NCI-H526 treated with DMSO at 0.1 percent for 48 hours (cell line): ENCODE results near the gene BARHL1.
A peak's percentile ranks its signal among the peaks of the same experiment; 100 is the strongest.

ENCODE experiments used
- DNase-seq: peaks from one replicate; lab custom pipeline; 2025; lab: John Stamatoyannopoulos, UW

BARHL1 gene

DNA sequence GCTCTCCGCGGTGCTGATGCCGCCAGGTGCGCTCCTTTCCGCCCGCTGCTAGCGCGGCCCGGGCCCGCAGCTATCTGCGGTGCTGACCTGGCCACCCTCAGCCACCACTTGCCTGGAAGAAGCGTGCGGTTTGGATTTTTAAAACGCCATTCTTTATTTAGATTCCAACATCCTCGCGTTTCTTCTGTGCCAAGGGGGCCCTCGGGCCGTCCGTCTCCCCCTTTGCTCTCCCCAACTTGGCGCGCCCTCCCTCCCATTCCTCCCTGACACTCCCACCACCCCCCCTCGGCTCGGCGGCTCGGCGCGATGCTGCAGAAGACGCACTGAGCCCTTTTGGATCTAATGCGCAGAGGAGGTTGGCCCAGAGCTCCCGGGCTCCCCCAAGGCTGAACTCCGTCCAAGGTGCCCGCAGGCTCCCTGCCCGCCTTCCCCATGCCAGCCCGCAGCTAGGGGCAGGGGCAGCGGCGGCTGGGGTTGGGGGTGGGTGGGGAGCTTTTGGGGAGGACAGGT lies at the start of gene BARHL1:
TSS of gene BARHL1 (plus strand) at position 331 of the 510 bp plus-strand sequence. CDS start 192 bp downstream, outside the sequence.
- no peak for DNase-seq

DNA sequence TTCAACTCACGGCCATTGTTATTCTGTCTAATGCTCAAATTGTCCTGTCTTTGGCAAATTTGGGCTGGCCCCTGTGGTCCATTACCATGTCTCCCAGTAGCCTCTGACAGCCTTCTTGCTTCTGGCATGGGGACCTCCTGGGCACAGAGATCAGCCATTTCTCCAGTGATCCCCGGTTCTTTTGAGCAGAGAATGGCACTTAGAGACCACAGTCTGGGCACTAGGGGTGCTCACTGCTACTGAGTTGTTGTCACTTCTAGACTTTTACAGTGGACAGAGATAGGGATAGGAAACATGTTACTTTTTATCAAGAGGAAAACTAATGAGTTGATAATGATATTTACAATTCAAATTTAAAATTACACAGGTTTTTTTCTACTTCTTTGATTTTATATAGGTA lies 47.6 kb upstream of the BARHL1 start:
- no peak for DNase-seq

DNA sequence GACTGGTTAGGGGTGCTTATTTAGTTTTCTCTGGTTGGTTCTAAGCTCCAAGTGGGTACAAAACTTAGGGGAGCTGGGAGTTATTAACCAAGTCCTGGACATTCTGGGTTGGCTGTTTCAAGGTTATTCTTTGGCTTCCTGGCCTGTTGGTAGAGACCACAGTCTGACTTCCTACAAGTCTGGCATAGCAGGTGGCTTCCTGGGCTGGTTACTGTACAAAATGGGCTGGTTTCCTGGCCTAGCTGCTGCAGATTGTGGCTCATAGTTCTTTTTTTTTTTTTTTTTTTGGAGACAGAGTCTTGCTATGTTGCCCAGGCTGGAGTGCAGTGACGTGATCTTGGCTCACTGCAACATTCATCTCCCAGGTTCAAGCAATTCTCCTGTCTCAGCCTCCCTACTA lies 46.3 kb upstream of the BARHL1 start:
- DNase-seq, result no peak

DNA sequence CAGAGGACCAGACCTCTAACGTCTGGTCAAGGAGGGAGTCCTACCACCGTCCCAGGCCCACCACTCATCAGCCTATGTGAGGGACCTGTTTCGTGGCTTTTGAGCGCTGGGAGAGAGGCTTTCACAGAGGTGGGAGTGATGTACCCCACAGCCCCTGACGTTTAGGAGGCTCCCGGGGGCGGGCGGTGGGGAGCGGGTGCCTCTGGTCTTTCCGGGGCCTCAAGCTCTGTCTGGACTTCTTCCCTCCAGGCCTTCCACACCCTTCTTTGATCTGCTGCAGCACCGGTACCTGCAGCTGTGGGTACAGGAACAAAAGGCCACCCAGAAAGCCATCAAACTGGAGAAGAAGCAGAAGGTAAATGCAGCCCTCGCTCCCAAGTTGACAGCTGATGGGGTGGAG lies 45.1 kb upstream of the BARHL1 start:
- DNase-seq, result no peak

DNA sequence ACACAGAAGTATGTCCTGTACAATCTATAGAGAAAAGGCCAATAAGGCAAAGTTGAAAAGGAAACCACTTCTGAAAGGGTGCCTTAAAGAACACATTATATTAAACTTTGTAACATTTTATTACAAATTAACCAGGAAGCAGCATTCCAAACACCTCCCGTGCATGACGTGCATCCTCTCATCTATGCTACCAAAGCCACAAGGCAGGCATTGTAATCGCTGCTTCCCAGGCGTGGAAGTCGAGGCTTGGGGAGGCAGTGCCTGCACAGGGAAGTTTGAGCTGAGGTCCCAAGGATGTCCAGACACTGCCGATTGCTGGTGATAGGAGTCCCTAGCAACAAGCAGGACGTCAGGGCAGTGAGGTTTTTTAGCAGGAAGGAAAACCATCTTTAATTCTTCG lies 44.3 kb upstream of the BARHL1 start:
- no peak for DNase-seq

DNA sequence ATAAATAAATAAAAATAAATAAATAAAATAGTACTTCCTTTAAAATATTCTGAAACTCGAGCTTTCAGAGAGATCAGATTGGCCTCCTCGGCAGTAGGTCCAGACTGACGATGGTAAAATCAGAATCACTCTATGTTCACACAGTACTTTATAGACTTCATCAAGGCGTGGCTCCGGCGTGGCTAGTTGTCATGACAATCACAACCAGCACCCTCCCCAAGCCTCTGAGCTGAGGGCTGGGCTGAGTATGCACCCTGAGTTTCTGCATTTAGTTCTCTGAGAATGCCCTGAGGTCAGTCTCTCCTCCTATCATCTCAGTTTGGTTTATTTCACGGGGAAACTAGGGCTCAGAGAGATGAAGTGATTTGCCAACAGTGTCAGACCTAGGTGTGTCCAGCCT lies 43.3 kb upstream of the BARHL1 start:
- DNase-seq, result no peak

DNA sequence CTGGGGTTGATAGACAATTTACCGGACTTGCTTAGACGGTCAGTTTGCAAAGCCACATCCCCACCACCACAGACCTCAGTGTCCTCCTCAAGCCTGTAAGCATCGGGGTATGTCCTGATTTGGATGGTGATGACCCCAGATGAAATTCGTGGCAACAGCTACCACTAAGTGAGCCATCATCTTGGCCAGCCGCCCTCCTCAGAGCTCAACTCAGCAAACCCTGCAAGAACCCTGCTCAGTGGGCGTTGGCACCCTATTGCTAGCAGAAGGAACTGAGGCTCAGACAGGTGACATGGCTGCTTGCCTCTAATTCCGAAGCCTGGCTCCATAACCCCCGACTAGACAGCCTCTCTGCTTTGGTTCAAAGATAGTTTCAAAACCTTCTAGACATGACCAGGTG lies 41.4 kb upstream of the BARHL1 start:
- no peak for DNase-seq

DNA sequence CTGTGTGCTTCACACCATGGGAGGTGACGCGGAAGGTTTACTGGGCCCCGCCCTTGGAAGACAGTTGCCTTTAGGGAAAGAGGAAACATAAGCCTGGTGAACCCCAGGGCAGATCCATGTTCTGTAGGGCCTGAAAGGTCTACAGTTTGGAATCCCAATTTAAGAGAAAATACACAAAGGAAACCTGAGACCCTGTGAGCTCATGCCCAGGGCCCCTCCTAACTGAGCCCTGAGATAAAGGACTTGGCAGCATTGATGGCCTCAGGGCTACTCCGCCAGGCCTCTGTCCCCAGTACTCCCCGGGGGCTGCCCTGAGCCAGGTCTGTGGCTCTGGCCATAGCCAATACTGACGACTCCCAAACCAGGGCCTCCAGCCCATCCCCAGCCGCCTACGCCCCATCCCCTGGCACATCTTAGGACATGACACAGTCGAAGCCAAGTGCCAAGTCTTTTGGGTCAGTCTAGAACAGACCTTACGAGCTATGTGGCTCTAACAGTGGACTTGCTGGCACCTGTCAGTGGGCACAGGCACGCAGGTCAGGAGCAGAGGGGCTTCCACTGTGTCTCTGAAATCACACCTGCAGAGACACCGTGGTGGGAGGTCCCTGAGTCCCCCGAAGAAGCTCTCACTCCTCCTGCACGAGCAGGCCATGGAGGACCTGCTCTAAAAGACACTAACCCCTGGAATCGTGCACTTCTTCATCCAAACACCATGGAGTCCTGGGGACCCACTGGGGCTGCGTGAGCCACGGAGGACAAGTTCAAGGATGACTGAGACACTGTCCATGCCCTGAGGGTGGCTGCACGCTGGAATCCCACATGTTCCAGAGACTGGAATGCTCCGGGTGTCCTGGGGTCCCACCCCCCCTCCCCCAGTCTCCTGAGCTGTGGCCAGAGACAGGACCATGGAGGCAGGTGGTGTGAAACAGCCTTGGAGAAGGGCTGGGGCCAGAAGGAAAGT lies 40.3 kb upstream of the BARHL1 start:
- no peak for DNase-seq

DNA sequence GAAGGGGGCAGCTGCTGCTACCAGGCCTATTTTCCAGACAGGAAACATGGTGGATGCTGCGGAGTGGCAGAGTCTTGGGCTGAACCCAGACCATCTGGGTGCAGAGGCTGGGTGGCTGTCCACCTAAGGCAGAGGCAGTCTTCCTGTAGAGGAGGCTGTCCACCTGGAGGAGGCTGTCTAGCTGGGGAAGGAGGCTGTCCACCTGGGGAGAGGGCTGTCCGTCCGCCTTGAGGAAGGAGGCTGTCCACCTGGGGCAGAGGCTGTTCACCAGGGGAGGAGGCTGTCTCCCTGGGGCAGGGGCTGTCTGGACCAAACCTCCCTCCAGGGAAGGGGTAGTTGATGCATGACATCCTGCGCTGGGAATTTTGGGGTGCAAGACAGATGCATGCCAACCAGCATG lies 39.2 kb upstream of the BARHL1 start:
- no peak for DNase-seq

DNA sequence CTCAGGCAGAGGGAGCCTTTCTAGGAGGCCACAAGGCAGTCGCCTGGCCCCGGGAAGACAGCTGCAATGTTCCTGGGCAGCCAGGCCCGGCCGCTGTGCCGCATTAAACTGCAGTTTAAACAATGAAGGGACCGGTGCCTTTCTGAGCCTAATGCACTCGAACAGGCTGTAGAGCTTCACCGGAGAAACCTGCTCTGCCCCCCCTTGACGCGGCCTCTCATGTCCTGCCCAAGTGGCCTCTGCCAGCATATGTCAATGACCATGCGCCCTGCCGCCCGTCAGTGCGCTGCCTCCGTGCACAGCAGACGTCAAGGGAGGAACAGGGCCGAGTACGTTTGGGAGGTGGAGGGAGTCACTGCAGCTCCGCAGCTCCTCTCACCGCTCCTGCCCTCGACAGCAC lies 38.4 kb upstream of the BARHL1 start:
- no peak for DNase-seq

DNA sequence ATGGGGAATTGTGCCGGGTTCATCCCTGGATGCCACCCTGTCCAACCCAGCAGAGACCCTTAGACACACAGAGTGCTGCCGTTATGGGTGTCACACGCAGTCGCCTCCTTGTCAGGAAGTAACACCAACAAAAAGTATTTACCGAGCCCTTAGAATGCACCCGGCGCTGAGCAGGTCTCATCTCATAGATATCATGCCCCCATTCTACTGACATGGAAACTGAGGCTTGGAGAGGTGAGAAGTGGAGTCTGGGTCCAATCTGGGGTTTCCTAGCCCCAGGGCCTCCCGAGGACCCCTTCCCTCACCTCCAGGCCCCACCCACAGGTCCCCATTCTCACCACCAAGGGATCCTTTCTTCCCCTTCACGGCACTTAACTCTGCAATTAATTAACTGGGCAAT lies 36.8 kb upstream of the BARHL1 start:
- no peak for DNase-seq

DNA sequence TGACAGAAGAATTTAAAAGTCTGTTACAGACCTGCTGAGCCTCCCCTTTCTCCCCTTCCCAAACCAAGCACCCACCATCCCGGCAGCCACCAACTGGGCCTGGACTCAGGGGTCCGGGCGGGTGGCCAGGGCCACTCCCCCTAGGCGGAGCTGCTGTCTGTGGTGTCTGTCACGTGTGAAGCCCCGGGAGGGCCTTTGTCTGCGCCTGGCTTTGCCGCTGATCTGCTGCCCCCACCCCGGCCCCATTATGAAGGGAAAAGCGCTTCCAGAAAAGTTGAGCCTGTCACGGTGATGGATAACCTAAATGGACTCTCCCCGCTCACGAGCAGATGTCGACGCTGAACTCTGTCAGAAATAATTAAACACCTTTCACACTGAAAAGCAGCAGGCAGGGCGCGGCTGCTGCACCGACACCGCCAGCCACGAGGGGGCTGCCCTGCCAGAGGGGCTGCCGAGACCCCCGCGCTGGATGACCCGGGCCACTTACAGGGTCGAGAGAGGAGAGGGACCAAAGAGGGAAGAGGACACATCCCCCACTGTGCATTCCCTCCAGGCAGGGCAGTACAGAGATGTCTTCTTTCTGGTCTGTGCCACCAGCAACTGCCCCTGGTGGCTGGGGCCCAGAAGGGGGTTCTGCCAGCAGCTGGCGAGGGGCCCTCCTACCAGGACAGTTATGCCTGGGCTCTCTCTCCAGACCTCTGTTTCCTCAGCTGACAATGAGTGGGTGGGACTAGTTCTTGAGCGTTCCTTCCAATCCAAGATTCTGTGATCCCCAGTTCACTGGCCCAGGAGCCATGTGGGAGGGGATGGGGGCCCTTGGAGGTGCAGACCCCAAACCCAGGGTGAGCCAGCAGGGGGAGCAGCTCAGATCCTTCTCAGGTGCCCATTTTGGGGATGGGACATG lies 36.0 kb upstream of the BARHL1 start:
- DNase-seq, result peak; percentile 15

DNA sequence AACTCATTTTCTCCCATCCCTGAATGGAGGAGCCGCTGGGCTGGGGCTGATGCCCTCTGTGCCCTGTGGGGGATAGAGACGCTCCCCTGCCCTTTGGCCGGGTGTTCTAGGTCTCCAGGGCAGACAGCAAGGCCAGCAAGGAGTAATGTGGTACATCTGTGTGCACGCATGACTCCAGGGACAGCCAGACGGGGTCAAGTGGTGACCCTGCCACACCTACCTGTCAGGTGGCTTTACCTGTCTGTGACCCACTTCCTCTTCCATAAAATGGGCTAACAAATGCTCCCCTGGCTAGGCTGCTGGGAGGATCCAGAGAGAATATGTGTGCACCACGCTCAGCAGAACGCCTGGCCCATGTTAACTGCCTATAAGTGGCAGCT lies 35.4 kb upstream of the BARHL1 start:
- DNase-seq, result no peak

DNA sequence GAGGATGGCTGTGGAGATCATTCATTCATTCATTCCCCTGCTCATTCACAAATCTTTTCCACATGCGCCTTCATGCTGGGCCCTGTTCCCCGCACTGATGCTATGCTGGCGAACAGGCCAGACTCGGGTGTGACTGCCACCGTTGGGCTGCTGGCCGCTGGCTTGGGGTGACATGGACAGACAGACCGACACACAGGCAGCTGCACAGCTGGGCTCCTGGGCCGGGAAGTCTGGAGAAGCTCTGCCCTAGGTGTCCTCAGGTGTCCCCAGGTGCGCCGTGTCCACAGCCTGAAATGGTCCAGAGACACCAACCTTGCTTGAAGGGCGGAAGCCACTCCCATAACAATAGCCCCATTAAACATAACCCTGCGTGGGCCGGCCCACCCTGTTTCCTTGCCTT lies 35.0 kb upstream of the BARHL1 start:
- DNase-seq, result no peak

DNA sequence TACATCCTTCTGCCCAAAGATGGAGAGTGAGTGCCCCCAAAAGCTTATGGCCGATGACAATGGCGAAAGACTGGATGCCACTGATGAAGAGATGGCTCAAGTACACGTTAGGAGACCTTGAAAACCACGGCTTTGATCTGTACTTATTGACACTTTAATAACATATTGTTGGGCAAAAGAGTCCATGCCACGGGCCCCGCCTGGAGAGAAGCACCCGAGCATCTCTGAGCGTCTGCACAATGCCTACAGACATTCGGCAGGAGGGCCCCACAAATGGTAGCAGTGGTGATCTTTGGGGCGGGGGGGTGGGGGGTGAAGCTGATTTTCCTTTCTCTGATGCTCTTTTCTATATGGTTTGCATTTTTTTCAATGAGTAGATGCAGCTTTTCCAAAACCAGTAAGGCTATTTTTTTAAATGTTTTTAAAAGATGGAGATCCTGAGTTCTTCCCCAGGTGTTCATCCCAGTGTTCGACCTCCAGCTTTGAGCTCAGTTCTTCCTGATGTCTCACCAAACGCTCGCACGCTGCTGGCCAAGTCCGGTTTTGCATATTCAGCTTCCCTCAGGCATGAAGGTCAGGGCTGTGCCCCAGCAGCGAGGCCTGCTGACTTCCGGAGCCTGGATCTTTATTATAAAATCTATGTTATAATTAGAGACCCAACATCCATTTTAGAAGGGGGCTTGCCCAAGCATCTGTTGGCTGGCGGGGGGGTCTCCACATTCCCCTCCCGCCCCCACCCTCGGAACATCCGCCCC lies 34.3 kb upstream of the BARHL1 start:
- peak; percentile 54 for DNase-seq

DNA sequence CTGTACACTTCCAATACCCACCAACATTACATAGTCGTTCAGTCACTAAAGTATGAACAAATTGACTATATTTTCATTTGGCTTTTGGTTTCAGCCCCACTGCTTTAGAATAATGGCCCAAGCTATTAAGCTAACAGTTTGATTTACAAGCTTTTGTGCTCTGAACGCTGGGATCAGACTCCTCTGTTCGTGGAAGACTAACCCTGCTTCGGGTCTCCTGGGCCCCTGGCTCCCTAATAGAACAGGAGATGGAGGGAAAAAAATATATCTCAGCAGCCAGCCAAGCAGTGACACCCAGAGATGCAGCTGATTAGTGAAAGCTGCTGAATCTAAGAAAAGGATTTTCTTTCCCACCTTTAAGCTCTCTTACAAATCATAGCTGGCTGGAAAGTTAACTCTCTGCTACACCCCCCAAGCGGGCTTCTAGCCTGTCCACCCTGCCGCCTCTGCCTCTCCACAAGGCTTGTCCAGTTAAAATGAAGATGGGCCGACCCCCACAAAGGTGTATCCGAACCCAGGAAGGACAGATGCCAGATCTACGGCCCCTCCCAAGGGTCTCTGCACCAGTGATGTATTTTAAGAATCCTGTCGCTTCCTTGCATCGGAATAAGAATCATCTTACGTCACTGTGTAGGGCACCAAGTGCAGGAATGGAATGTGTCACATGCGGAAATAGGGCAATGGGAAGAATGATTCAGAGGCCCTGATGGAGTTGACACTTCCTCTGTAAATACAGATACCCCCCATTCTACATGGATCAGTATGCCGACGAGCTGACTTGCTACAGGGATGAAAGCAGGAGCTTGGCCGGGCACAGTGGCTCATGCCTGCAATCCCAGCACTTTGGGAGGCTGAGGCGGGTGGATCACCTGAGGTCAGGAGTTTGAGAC lies 33.4 kb upstream of the BARHL1 start:
- DNase-seq, result no peak

DNA sequence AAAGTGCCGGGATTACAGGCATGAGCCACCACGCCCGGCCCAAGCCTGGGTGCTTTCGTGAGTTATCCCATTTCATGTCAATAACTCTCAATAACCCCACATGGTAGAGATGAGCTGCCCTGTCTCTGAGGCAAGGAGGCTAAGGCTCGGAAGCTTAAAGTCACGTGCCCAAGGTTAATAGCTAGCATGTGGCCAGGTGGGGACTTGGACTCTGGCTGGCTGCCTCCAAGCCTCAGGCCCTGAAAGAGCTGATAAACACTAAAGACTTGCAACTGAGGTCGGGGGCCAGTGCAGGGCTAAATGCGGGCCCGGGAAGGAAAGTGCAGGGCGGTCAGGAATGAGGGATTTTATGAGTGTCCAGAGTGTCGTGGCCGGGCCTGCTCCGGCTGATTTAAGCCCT lies 30.9 kb upstream of the BARHL1 start:
- DNase-seq, result no peak

DNA sequence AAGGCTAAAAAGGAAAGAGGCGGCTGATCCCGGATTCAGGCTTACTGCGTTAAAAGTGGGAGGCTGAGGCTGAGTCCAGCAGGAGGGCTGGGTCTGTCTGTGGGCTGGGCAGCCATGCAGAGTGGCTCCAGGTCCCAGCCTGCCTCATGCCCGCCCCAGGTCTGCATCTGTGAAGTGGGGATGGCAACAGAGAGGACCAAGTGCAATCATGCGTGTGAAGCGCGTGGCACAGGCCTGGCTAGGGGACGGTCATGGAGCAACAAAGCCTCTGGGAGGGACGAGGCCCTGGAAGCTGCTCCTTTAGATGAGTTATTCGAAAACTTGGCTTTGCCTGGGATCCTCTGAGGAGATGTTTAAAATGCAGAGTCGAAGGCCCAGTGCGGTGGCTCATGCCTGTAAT lies 30.4 kb upstream of the BARHL1 start:
- no peak for DNase-seq

DNA sequence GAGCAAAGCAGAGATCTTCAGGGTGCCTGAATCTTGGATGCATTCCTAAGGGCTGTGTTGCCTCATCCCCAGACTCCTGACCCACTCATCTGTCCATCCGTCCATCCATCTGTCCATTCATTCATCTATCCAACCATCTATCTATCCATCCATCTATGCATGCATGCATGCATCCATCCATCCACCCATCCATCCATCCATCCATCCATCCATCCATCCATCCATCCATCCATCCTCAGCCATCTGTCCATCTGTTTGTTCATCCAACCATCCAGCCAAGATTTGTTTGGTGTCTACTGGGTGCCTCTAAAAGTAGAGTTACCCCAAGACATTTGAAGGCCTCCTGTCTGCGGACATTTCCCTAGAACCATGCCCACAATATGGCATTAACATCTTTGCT lies 27.7 kb upstream of the BARHL1 start:
- DNase-seq, result no peak

DNA sequence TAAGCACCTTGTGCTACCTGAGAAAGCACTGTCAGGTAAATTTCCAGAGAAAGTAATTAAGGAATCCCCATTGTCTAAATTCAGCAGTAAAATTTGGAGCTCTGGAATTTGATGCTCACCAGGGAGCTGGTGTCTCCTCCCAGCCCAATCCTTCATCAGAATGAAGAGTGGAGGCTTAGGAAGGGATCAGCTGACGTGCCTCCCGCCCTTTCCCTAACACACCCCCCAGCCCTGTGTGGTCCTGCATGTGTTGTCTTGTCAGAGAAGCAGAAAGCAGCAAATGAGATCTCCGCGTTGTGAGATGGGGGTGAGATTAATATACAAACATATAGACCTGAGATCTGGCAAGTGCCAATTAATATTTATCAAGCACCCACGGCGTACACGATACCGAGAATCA lies 26.9 kb upstream of the BARHL1 start:
- DNase-seq, result peak; percentile 5

DNA sequence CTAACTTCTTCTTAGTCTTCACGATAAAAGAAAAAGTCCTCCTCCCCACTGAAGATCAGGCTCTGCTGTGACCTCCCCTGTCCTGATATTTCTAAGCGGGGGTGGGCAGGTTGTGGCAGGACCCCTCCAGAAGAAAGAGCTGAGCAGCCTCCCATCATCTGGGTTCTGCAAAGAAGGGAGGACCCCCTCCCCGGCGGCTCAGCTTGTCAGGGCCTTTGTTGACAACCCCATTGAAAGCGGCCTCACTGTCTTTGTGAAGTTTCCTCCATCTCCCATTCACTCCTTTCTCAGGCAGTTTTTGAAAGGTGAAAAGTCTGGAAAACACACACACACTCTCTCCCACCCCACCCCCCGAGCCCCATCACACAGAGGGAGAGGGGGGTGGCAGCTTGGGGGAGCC lies 26.2 kb upstream of the BARHL1 start:
- no peak for DNase-seq
